Bronchial epithelial cell (primary cell): ENCODE data around the gene TTC27. TPM values are rescaled to one million over a fixed set of nuclear protein-coding genes. Genes with fewer than 3 reads are reported as not detected.

ENCODE experiments used
- DNase-seq: peaks from one replicate; pipeline ENCODE4 v3.0.0-alpha.2; 2010; ENCODE audit warnings: low read depth
- FAIRE-seq: peaks from 2 replicates; lab custom pipeline; 2011; peaks lifted over from hg19 to GRCh38; lab: Jason Lieb, UNC
- H3K27me3 ChIP-seq: 2 replicates; pipeline ENCODE4 v1.5.1; 2011; ENCODE audit warnings: low read length; ENCODE audit not compliant: control insufficient read depth, insufficient read depth
- H3K36me3 ChIP-seq: 2 replicates; pipeline ENCODE4 v1.5.1; 2011; ENCODE audit warnings: low read length; ENCODE audit not compliant: control insufficient read depth, insufficient read depth
- H3K4me3 ChIP-seq: 2 replicates; pipeline ENCODE4 v1.5.1; 2011; ENCODE audit warnings: mild to moderate bottlenecking, low read depth, low read length, control low read depth
- CTCF ChIP-seq: IDR thresholded peaks from 2 replicates; pipeline ENCODE4 v1.5.1; 2011; ENCODE audit warnings: mild to moderate bottlenecking, moderate library complexity, low read length, control low read depth, inconsistent platforms; ENCODE audit not compliant: insufficient read depth, severe bottlenecking
- total RNA-seq: library from RNA; depleted of rRNA; stranded (reverse); fragments of >200 nt; gene quantifications from 2 replicates; pipeline ENCODE4 v1.2.1, GENCODE V29; 2014

Gene TTC27
- total RNA-seq, 1 donor from 2014 or later = 25.3 TPM

- DNase-seq (peak; percentile 7), FAIRE-seq (no peak)
- peaks cover 2% of the 10 kb centered on the region for H3K36me3 ChIP-seq
Measured at GRCh38 chr2:32647180-32647651, 19.4 kb downstream of the TTC27 start.

GRCh38 chr2:32652555-32653209, 24.8 kb downstream of the TTC27 start:
- DNase-seq (no peak), FAIRE-seq (no peak)
- H3K36me3 ChIP-seq = peaks cover 2% of the 10 kb centered on the region
- no peak overlapping the region for H3K4me3 ChIP-seq
- no peaks in the 10 kb centered on the region for H3K27me3 ChIP-seq
- no peak for TF ChIP-seq CTCF

More at GRCh38 chr2:32647180-32647651, 19.4 kb downstream of the TTC27 start:
- Histone ChIP-seq H3K4me3 (no peak overlapping the region), H3K27me3 (no peaks in the 10 kb centered on the region)
- no peak for TF ChIP-seq CTCF

- DNase-seq (no peak), FAIRE-seq (no peak)
- H3K36me3 ChIP-seq = peaks cover 2% of the 10 kb centered on the region
- H3K27me3 ChIP-seq = no peaks in the 10 kb centered on the region
- no peak for TF ChIP-seq CTCF
- H3K4me3 ChIP-seq = no peak overlapping the region
Measured at GRCh38 chr2:32656069-32656468, 28.2 kb downstream of the TTC27 start.

- TF ChIP-seq CTCF = no peak
- FAIRE-seq (no peak), DNase-seq (no peak)
Measured at GRCh38 chr2:32663864-32664263, 36.0 kb downstream of the TTC27 start.

GRCh38 chr2:32666704-32667103, 38.9 kb downstream of the TTC27 start:
- Histone ChIP-seq H3K36me3 (no peaks in the 10 kb centered on the region), H3K4me3 (no peak overlapping the region), H3K27me3 (no peaks in the 10 kb centered on the region)
- DNase-seq (no peak), FAIRE-seq (no peak)
- TF ChIP-seq CTCF = no peak

More at GRCh38 chr2:32663864-32664263, 36.0 kb downstream of the TTC27 start:
- Histone ChIP-seq H3K36me3 (no peaks in the 10 kb centered on the region), H3K4me3 (no peak overlapping the region), H3K27me3 (no peaks in the 10 kb centered on the region)

GRCh38 chr2:32668254-32668653, 40.4 kb downstream of the TTC27 start:
- Histone ChIP-seq H3K4me3 (no peak overlapping the region), H3K27me3 (no peaks in the 10 kb centered on the region), H3K36me3 (no peaks in the 10 kb centered on the region)
- no peak for TF ChIP-seq CTCF
- FAIRE-seq (no peak), DNase-seq (no peak)
